ENCODE results near the gene SERGEF.

- TF ChIP-seq CTCF (IDR thresholded peaks at IDR 0.05; ENCODE audit: low read length), result no peak
- TF ChIP-seq EZH2 (optimal IDR thresholded peaks at IDR 0.05; ENCODE audit: low read depth, low read length), result no peak
- TF ChIP-seq EZH2phosphoT487 (IDR thresholded peaks at IDR 0.05; ENCODE audit: low read length), result no peak
These were observed 191.0 kb downstream of the SERGEF start for GRCh38 chr11:17821648-17822400.
